Large intestine (tissue), 3 donors: Measurements from ENCODE around the gene BMAL1. TPM values are rescaled to one million over a fixed set of nuclear protein-coding genes. Genes with fewer than 3 reads are reported as not detected.
"Not testable (repeated sequence)": the region's sequence is repeated elsewhere in the genome, so short reads cannot be mapped to it uniquely, and the experiment has no call there.

Experiments used
- DNase-seq, 2 donors: peaks; one replicate each; pipeline versions ENCODE4 v3.0.0 to v3.0.0-alpha.2; 2013
- H3K27ac ChIP-seq: one replicate; pipeline ENCODE4 v1.5.1; 2013; ENCODE audit warnings: low read length
- H3K27me3 ChIP-seq: 2 replicates; pipeline ENCODE4 v1.6.1; 2013; ENCODE audit warnings: low read length; ENCODE audit not compliant: control insufficient read depth, insufficient read depth
- H3K36me3 ChIP-seq: 2 replicates; pipeline ENCODE4 v1.6.1; 2013; ENCODE audit warnings: low read length; ENCODE audit not compliant: control insufficient read depth, insufficient read depth
- H3K4me1 ChIP-seq: one replicate; pipeline ENCODE4 v1.6.1; 2013; ENCODE audit warnings: low read length; ENCODE audit not compliant: control insufficient read depth, insufficient read depth
- H3K4me3 ChIP-seq: one replicate; pipeline ENCODE4 v1.5.1; 2013; ENCODE audit warnings: low read length
- H3K9me3 ChIP-seq: one replicate; pipeline ENCODE4 v1.6.1; 2013; ENCODE audit warnings: mild to moderate bottlenecking, low read depth, low read length, moderate library complexity; ENCODE audit not compliant: control insufficient read depth
- WGBS: methylation state at CpG from one replicate; pipeline ENCODE4 v1.1.5; 2013; ENCODE audit warnings: low lambda C conversion rate; ENCODE audit not compliant: insufficient coverage; 5-methylcytosine and 5-hydroxymethylcytosine counted together
- polyA plus RNA-seq: library from polyadenylated mRNA; unstranded; fragments of 120-200 nt; gene quantifications from one replicate; pipeline ENCODE4 v1.2.1, GENCODE V29; 2013

BMAL1 gene
- polyA plus RNA-seq, 1 donor = 7.6 TPM

- Histone ChIP-seq H3K9me3 (peaks cover 10% of the 10 kb centered on the region), H3K36me3 (peaks cover 5% of the 10 kb centered on the region), H3K4me1 (no peaks in the 10 kb centered on the region), H3K4me3 (no peak overlapping the region), H3K27ac (no peak overlapping the region), H3K27me3 (no peaks in the 10 kb centered on the region)
- no peak for DNase-seq
- WGBS = 53% methylated on average over 3 of the region's 6 CpGs
These were observed 145.8 kb downstream of the BMAL1 start for GRCh38 chr11:13423372-13423771.

GRCh38 chr11:13427440-13427839, 149.8 kb downstream of the BMAL1 start:
- Histone ChIP-seq H3K9me3 (peaks cover 14% of the 10 kb centered on the region), H3K4me3 (no peak overlapping the region), H3K27me3 (no peaks in the 10 kb centered on the region), H3K4me1 (no peaks in the 10 kb centered on the region), H3K27ac (no peak overlapping the region), H3K36me3 (no peaks in the 10 kb centered on the region)
- DNase-seq = no peak

- H3K27ac ChIP-seq = no peak overlapping the region
- DNase-seq = no peak
- peaks cover 14% of the 10 kb centered on the region for H3K9me3 ChIP-seq
- H3K27me3 ChIP-seq = no peaks in the 10 kb centered on the region
- no CpG with 5 or more reads among the region's 1 CpG for WGBS
- no peaks in the 10 kb centered on the region for H3K36me3 ChIP-seq
- no peaks in the 10 kb centered on the region for H3K4me1 ChIP-seq
- no peak overlapping the region for H3K4me3 ChIP-seq
These were observed 151.7 kb downstream of the BMAL1 start for GRCh38 chr11:13429288-13429687.

GRCh38 chr11:13429836-13430235, 152.2 kb downstream of the BMAL1 start:
- Histone ChIP-seq H3K27ac (no peak overlapping the region), H3K27me3 (no peaks in the 10 kb centered on the region), H3K4me3 (no peak overlapping the region), H3K4me1 (no peaks in the 10 kb centered on the region), H3K9me3 (peaks cover 14% of the 10 kb centered on the region), H3K36me3 (no peaks in the 10 kb centered on the region)
- DNase-seq = no peak
- 100% methylated on average over 1 of the region's 3 CpGs for WGBS

- no peak for DNase-seq
- Histone ChIP-seq H3K36me3 (no peaks in the 10 kb centered on the region), H3K4me1 (no peaks in the 10 kb centered on the region), H3K27ac (no peak overlapping the region), H3K27me3 (no peaks in the 10 kb centered on the region), H3K4me3 (no peak overlapping the region), H3K9me3 (peaks cover 3% of the 10 kb centered on the region)
- 80% methylated on average over 1 of the region's 2 CpGs for WGBS
These were observed 155.8 kb downstream of the BMAL1 start for GRCh38 chr11:13433437-13433836.

- Histone ChIP-seq H3K4me1 (no peaks in the 10 kb centered on the region), H3K27me3 (no peaks in the 10 kb centered on the region), H3K9me3 (no peaks in the 10 kb centered on the region), H3K27ac (no peak overlapping the region), H3K4me3 (no peak overlapping the region), H3K36me3 (no peaks in the 10 kb centered on the region)
- 91% methylated on average over 5 of the region's 6 CpGs for WGBS
- no peak for DNase-seq
These were observed 156.9 kb downstream of the BMAL1 start for GRCh38 chr11:13434247-13435205.

GRCh38 chr11:13436836-13437235, 159.2 kb downstream of the BMAL1 start:
- not testable (repeated sequence) for H3K4me3 ChIP-seq, H3K27ac ChIP-seq, H3K4me1 ChIP-seq, H3K27me3 ChIP-seq, H3K9me3 ChIP-seq, DNase-seq, H3K36me3 ChIP-seq
- WGBS = no CpG with 5 or more reads among the region's 7 CpGs

Other genes with a start within 250 kb of the BMAL1 start
- gene BTBD10, start 185.4 kb downstream of the BMAL1 start, polyA plus RNA-seq = 22.6 TPM
- not detected for gene PTH, start 218.2 kb downstream of the BMAL1 start, polyA plus RNA-seq